Keratinocyte (primary cell): ENCODE data around the gene ZGPAT.

Experiments
- CTCF ChIP-seq, 3 experiments: IDR thresholded peaks in 1 of 3; conservative IDR thresholded peaks in 1 of 3; optimal IDR thresholded peaks in 1 of 3; 2 replicates in 2 of 3; 3 replicates in 1 of 3; pipeline versions ENCODE3 to v1.5.1; 2011; ENCODE audit warnings: low read length in 3 of 3, mild to moderate bottlenecking in 3 of 3, moderate library complexity in 2 of 3, control low read depth in 1 of 3, inconsistent platforms in 1 of 3; ENCODE audit not compliant: insufficient read depth in 2 of 3; ENCODE audit errors: extremely low read depth in 1 of 3
- EZH2 ChIP-seq: IDR thresholded peaks from one replicate; pipeline ENCODE4 v1.6.1; 2012; ENCODE audit warnings: inconsistent platforms, mild to moderate bottlenecking, low read length, moderate library complexity

GRCh38 chr20:63775096-63775978 is 67.5 kb downstream of the ZGPAT start:
- TF ChIP-seq CTCF (optimal IDR thresholded peaks at IDR 0.05 in 1 of 3, IDR thresholded peaks at IDR 0.05 in 1 of 3, conservative IDR thresholded peaks at IDR 0.05 in 1 of 3; ENCODE audit: extremely low read depth in 1 of 3, insufficient read depth in 2 of 3, low read length in 3 of 3) (peak; percentile 25 to 65 (median 43)), EZH2 (no peak)
